ENCODE data around the gene C7orf33. TPM values are rescaled to one million over a fixed set of nuclear protein-coding genes. Genes with fewer than 3 reads are reported as not detected.
"Not testable (repeated sequence)": the region's sequence is repeated elsewhere in the genome, so short reads cannot be mapped to it uniquely, and the experiment has no call there.

Gene C7orf33
- total and polyA plus RNA-seq, 2 of the 8 experiments (the other 6 are each of a cell fraction or from before 2014, with no cell fraction given): not detected

- not testable (repeated sequence) for H3K79me1 ChIP-seq (ENCODE audit: low read depth, low read length)
These were observed 5.8 kb downstream of the C7orf33 start for GRCh38 chr7:148596354-148596753.

More at GRCh38 chr7:148596354-148596753, 5.8 kb downstream of the C7orf33 start:
- FAIRE-seq; H2AK5ac ChIP-seq (ENCODE audit: low read depth, low read length); POLR2A ChIA-PET (ENCODE audit: partially characterized antibody); H4K20me1 ChIP-seq (replicated peaks in 1 of 2; ENCODE audit: control insufficient read depth in 1 of 2, insufficient read depth in 2 of 2, low read length in 2 of 2); H3K9me3 ChIP-seq (ENCODE audit: insufficient read depth in 2 of 2, low read depth in 1 of 2, low read length in 1 of 2); H4K91ac ChIP-seq (replicated peaks; ENCODE audit: insufficient read length, low read length); H3K14ac ChIP-seq (ENCODE audit: insufficient read length); H3K23ac ChIP-seq (ENCODE audit: insufficient read length); H2BK15ac ChIP-seq (ENCODE audit: low read length); H3K18ac ChIP-seq (ENCODE audit: extremely low read depth, low read length); H3K79me2 ChIP-seq (ENCODE audit: control insufficient read depth in 1 of 2, insufficient read depth in 2 of 2, low read length in 2 of 2); H4K5ac ChIP-seq (ENCODE audit: insufficient read length, low read depth, low read length); H3K4me3 ChIP-seq (ENCODE audit: extremely low read depth in 1 of 4, insufficient read depth in 2 of 4, low read depth in 3 of 4, low read length in 4 of 4); H2BK20ac ChIP-seq (ENCODE audit: low read length); H2BK120ac ChIP-seq (replicated peaks; ENCODE audit: low read depth, low read length); H3K4ac ChIP-seq (replicated peaks; ENCODE audit: insufficient read length, low read depth, low read length); H3K23me2 ChIP-seq (ENCODE audit: low read depth, low read length); H2AFZ ChIP-seq (ENCODE audit: low read length); H3K27ac ChIP-seq (ENCODE audit: low read depth, low read length); H2BK5ac ChIP-seq (ENCODE audit: low read depth, low read length); H4K8ac ChIP-seq (ENCODE audit: extremely low read depth, insufficient read depth, low read length); H3K4me1 ChIP-seq (replicated peaks in 1 of 4; ENCODE audit: control insufficient read depth in 3 of 4, insufficient read depth in 4 of 4, low read length in 3 of 4); DNase-seq (ENCODE audit: low read depth in 1 of 2, low spot score in 2 of 2); H3K56ac ChIP-seq (replicated peaks; ENCODE audit: insufficient read length, low read depth, low read length); H3K4me2 ChIP-seq (ENCODE audit: insufficient read depth in 1 of 2, low read depth in 2 of 2, low read length in 2 of 2); H3K36me3 ChIP-seq (ENCODE audit: control insufficient read depth in 2 of 4, insufficient read depth in 4 of 4, low read length in 3 of 4); H3K9ac ChIP-seq (replicated peaks in 1 of 4; ENCODE audit: extremely low read depth in 1 of 4, low read depth in 3 of 4, low read length in 3 of 4); H3K27me3 ChIP-seq (replicated peaks in 1 of 4; ENCODE audit: control insufficient read depth in 3 of 4, extremely low read depth in 1 of 4, insufficient read depth in 3 of 4, low read length in 3 of 4); H2BK12ac ChIP-seq (ENCODE audit: low read depth, low read length): not testable (repeated sequence)
- CTCF ChIA-PET (ENCODE audit: partially characterized antibody): interaction anchor here (0.6 kb wide), 1 partner anchor 184 kb away, joined by 3 read pairs; no protein-coding TSS in a partner anchor
- 92% methylated on average over 3 of the region's 3 CpGs; no CpG with 5 or more reads in 1 of the 2 experiments for WGBS, 2 experiments (ENCODE audit: extremely low coverage in 1 of 2, insufficient coverage in 1 of 2, insufficient read length in 1 of 2, insufficient replicate concordance in 2 of 2, low coverage in 1 of 2, low lambda C conversion rate in 2 of 2, missing lambda C conversion rate in 1 of 2)

Data from H1 (cell line).